NCI-H2107 treated with DMSO at 0.1 percent for 48 hours (cell line): ENCODE results near the gene ALLC.

Source experiments
- DNase-seq: peaks from one replicate; lab custom pipeline; 2025; ENCODE audit not compliant: unreplicated experiment; lab: John Stamatoyannopoulos, UW

Gene ALLC

GRCh38 chr2:3639015-3639630, 18.9 kb upstream of the ALLC start:
- no peak for DNase-seq

GRCh38 chr2:3639653-3640052, 18.3 kb upstream of the ALLC start:
- no peak for DNase-seq

GRCh38 chr2:3641181-3641580, 16.8 kb upstream of the ALLC start:
- DNase-seq = no peak

- DNase-seq = no peak
Observed at GRCh38 chr2:3641841-3642421, 16.1 kb upstream of the ALLC start.

GRCh38 chr2:3642521-3643215, 15.3 kb upstream of the ALLC start:
- no peak for DNase-seq

- DNase-seq = no peak
Observed at GRCh38 chr2:3643371-3644245, 14.4 kb upstream of the ALLC start.

- no peak for DNase-seq
Observed at GRCh38 chr2:3644246-3644525, 13.8 kb upstream of the ALLC start.

GRCh38 chr2:3644891-3645605, 13.0 kb upstream of the ALLC start:
- no peak for DNase-seq

- DNase-seq = no peak
Observed at GRCh38 chr2:3645745-3646389, 12.1 kb upstream of the ALLC start.

GRCh38 chr2:3646446-3646845, 11.6 kb upstream of the ALLC start:
- DNase-seq = no peak

- DNase-seq = no peak
Observed at GRCh38 chr2:3647246-3647645, 10.8 kb upstream of the ALLC start.

GRCh38 chr2:3647831-3648651, 10.0 kb upstream of the ALLC start:
- DNase-seq = no peak

GRCh38 chr2:3648652-3649177, 9.3 kb upstream of the ALLC start:
- DNase-seq = no peak

GRCh38 chr2:3649581-3649980, 8.4 kb upstream of the ALLC start:
- no peak for DNase-seq

- DNase-seq = no peak
Observed at GRCh38 chr2:3650140-3650920, 7.7 kb upstream of the ALLC start.

- peak; percentile 70 for DNase-seq
Observed at GRCh38 chr2:3651691-3652648, 6.0 kb upstream of the ALLC start.

- no peak for DNase-seq
Observed at GRCh38 chr2:3652896-3653625, 4.9 kb upstream of the ALLC start.
